ENCODE data around the gene ZC3H13. TPM values are rescaled to one million over a fixed set of nuclear protein-coding genes. Genes with fewer than 3 reads are reported as not detected.
"Not testable (repeated sequence)": the region's sequence is repeated elsewhere in the genome, so short reads cannot be mapped to it uniquely, and the experiment has no call there.

Gene ZC3H13
- total RNA-seq, 1 experiment from 2014 or later = 11.1 TPM

GRCh38 chr13:46006688-46007452, 45.7 kb downstream of the ZC3H13 start:
- DNase-seq (ENCODE audit: low read depth) = no peak

- DNase-seq (ENCODE audit: low read depth) = no peak
Measured at GRCh38 chr13:46004491-46004890, 48.1 kb downstream of the ZC3H13 start.

GRCh38 chr13:45996631-45997030, 55.9 kb downstream of the ZC3H13 start:
- no peak for DNase-seq (ENCODE audit: low read depth)

GRCh38 chr13:45995245-45995644, 57.3 kb downstream of the ZC3H13 start:
- DNase-seq (ENCODE audit: low read depth) = no peak

GRCh38 chr13:45994752-45995151, 57.8 kb downstream of the ZC3H13 start:
- DNase-seq (ENCODE audit: low read depth) = no peak

GRCh38 chr13:45989607-45990006, 62.9 kb downstream of the ZC3H13 start:
- DNase-seq (ENCODE audit: low read depth) = no peak

- not testable (repeated sequence) for DNase-seq (ENCODE audit: low read depth)
Measured at GRCh38 chr13:45981127-45981526, 71.4 kb downstream of the ZC3H13 start.

GRCh38 chr13:45975337-45975736, 77.2 kb downstream of the ZC3H13 start:
- DNase-seq (ENCODE audit: low read depth) = no peak

GRCh38 chr13:45974500-45974899, 78.0 kb downstream of the ZC3H13 start:
- peak; percentile 6 for DNase-seq (ENCODE audit: low read depth)

GRCh38 chr13:45967589-45967988, 85.0 kb downstream of the ZC3H13 start:
- DNase-seq (ENCODE audit: low read depth) = no peak

- DNase-seq (ENCODE audit: low read depth) = no peak
Measured at GRCh38 chr13:45966715-45967114, 85.8 kb downstream of the ZC3H13 start.

- DNase-seq (ENCODE audit: low read depth) = no peak
Measured at GRCh38 chr13:45961468-45961867, 91.1 kb downstream of the ZC3H13 start.

- DNase-seq (ENCODE audit: low read depth) = no peak
Measured at GRCh38 chr13:45954836-45955800, 97.4 kb downstream of the ZC3H13 start.

GRCh38 chr13:45953082-45953481, 99.5 kb downstream of the ZC3H13 start:
- no peak for DNase-seq (ENCODE audit: low read depth)

GRCh38 chr13:45951724-45952123, 100.8 kb downstream of the ZC3H13 start:
- DNase-seq (ENCODE audit: low read depth) = peak; percentile 7

- DNase-seq (ENCODE audit: low read depth) = no peak
Measured at GRCh38 chr13:45951166-45951565, 101.4 kb downstream of the ZC3H13 start.

GRCh38 chr13:45950386-45951000, 102.1 kb downstream of the ZC3H13 start:
- no peak for DNase-seq (ENCODE audit: low read depth)

GRCh38 chr13:45949161-45949560, 103.4 kb downstream of the ZC3H13 start:
- no peak for DNase-seq (ENCODE audit: low read depth)

GRCh38 chr13:45943965-45944364, 108.6 kb downstream of the ZC3H13 start:
- no peak for DNase-seq (ENCODE audit: low read depth)

GRCh38 chr13:45943120-45943519, 109.4 kb downstream of the ZC3H13 start:
- no peak for DNase-seq (ENCODE audit: low read depth)

GRCh38 chr13:45941261-45941660, 111.3 kb downstream of the ZC3H13 start:
- peak; percentile 2 for DNase-seq (ENCODE audit: low read depth)

GRCh38 chr13:45940061-45940460, 112.5 kb downstream of the ZC3H13 start:
- no peak for DNase-seq (ENCODE audit: low read depth)
